ENCODE results near the gene GOLGA6D. TPM values are rescaled to one million over a fixed set of nuclear protein-coding genes. Genes with fewer than 3 reads are reported as not detected.
"Not testable (repeated sequence)": the region's sequence is repeated elsewhere in the genome, so short reads cannot be mapped to it uniquely, and the experiment has no call there.

GOLGA6D gene
- total RNA-seq, 1 donor from 2014 or later: not detected

- Histone ChIP-seq H3K27me3 (ENCODE audit: low read depth) (no peaks in the 10 kb centered on the region), H3K36me3 (no peaks in the 10 kb centered on the region), H3K4me3 (no peak overlapping the region), H3K9me3 (no peaks in the 10 kb centered on the region), H3K27ac (no peak overlapping the region), H3K4me1 (no peaks in the 10 kb centered on the region)
- ATAC-seq: no peak
- intact Hi-C loops (cut with DNase I): no loop called here
- no peak for TF ChIP-seq CTCF (IDR thresholded peaks at IDR 0.05)
- DNase-seq: no peak
Observed at GRCh38 chr15:75327005-75327404, 44.4 kb downstream of the GOLGA6D start.

- no peak for DNase-seq
Observed at GRCh38 chr15:75327491-75327890, 44.9 kb downstream of the GOLGA6D start.

GRCh38 chr15:75328493-75329314 lies 46.1 kb downstream of the GOLGA6D start:
- intact Hi-C loops (cut with DNase I): no loop called here

More at GRCh38 chr15:75327491-75327890, 44.9 kb downstream of the GOLGA6D start:
- no peak for ATAC-seq
- Histone ChIP-seq H3K9me3 (no peaks in the 10 kb centered on the region), H3K4me1 (no peaks in the 10 kb centered on the region), H3K27ac (no peak overlapping the region), H3K36me3 (no peaks in the 10 kb centered on the region), H3K4me3 (no peak overlapping the region), H3K27me3 (ENCODE audit: low read depth) (no peaks in the 10 kb centered on the region)
- intact Hi-C loops (cut with DNase I): no loop called here
- no peak for TF ChIP-seq CTCF (IDR thresholded peaks at IDR 0.05)

GRCh38 chr15:75329571-75329970 lies 46.9 kb downstream of the GOLGA6D start:
- DNase-seq (no peak), ATAC-seq (no peak)
- no peaks in the 10 kb centered on the region for H3K9me3 ChIP-seq
- no peaks in the 10 kb centered on the region for H3K4me1 ChIP-seq
- TF ChIP-seq CTCF (IDR thresholded peaks at IDR 0.05): no peak
- H3K4me3 ChIP-seq: no peak overlapping the region
- no peaks in the 10 kb centered on the region for H3K27me3 ChIP-seq (ENCODE audit: low read depth)
- no peaks in the 10 kb centered on the region for H3K36me3 ChIP-seq
- H3K27ac ChIP-seq: no peak overlapping the region
- intact Hi-C loops (cut with DNase I): no loop called here

More at GRCh38 chr15:75328493-75329314, 46.1 kb downstream of the GOLGA6D start:
- Histone ChIP-seq H3K9me3 (no peaks in the 10 kb centered on the region), H3K4me3 (no peak overlapping the region), H3K36me3 (no peaks in the 10 kb centered on the region), H3K27ac (no peak overlapping the region), H3K27me3 (ENCODE audit: low read depth) (no peaks in the 10 kb centered on the region), H3K4me1 (no peaks in the 10 kb centered on the region)
- no peak for TF ChIP-seq CTCF (IDR thresholded peaks at IDR 0.05)
- DNase-seq (no peak), ATAC-seq (no peak)

GRCh38 chr15:75332093-75332492 lies 49.5 kb downstream of the GOLGA6D start:
- ATAC-seq; H3K27ac ChIP-seq; H3K9me3 ChIP-seq; H3K27me3 ChIP-seq (ENCODE audit: low read depth); H3K4me1 ChIP-seq; H3K4me3 ChIP-seq; DNase-seq; H3K36me3 ChIP-seq; intact Hi-C loops (cut with DNase I): not testable (repeated sequence)

- H3K9me3 ChIP-seq; H3K4me1 ChIP-seq; H3K36me3 ChIP-seq; H3K27me3 ChIP-seq (ENCODE audit: low read depth); DNase-seq; H3K4me3 ChIP-seq; H3K27ac ChIP-seq; ATAC-seq; intact Hi-C loops (cut with DNase I): not testable (repeated sequence)
Observed at GRCh38 chr15:75333654-75334419, 51.2 kb downstream of the GOLGA6D start.
